Stimulated activated CD4-positive, alpha-beta T cell treated with anti-CD3 and anti-CD28 coated beads, Interleukin-15, amount 100 ng/mL, for 1 hour (primary cell): ENCODE data around the gene CA12.
A peak's percentile ranks its signal among the peaks of the same experiment; 100 is the strongest.

Source experiments
- DNase-seq, 2 donors: peaks; one replicate each; pipeline ENCODE4 v3.0.0-alpha.2; 2020; ENCODE audit warnings: low read depth in 1 of 2, low spot score in 1 of 2

Gene CA12

GRCh38 chr15:63312286-63312685 lies 69.4 kb downstream of the CA12 start:
- DNase-seq, result no peak

GRCh38 chr15:63310646-63311045 lies 71.0 kb downstream of the CA12 start:
- DNase-seq, result no peak

- DNase-seq, result no peak
Observed at GRCh38 chr15:63308947-63309346, 72.7 kb downstream of the CA12 start.

- DNase-seq, result no peak
Observed at GRCh38 chr15:63308491-63308890, 73.2 kb downstream of the CA12 start.

- no peak for DNase-seq
Observed at GRCh38 chr15:63306492-63307073, 75.1 kb downstream of the CA12 start.

- no peak for DNase-seq
Observed at GRCh38 chr15:63305260-63305659, 76.4 kb downstream of the CA12 start.

- no peak for DNase-seq
Observed at GRCh38 chr15:63301088-63301487, 80.6 kb downstream of the CA12 start.

GRCh38 chr15:63299943-63300575 lies 81.6 kb downstream of the CA12 start:
- DNase-seq, result no peak

GRCh38 chr15:63296195-63296594 lies 85.5 kb downstream of the CA12 start:
- DNase-seq, result no peak

GRCh38 chr15:63295341-63295740 lies 86.3 kb downstream of the CA12 start:
- no peak for DNase-seq

- DNase-seq, result no peak
Observed at GRCh38 chr15:63294359-63294758, 87.3 kb downstream of the CA12 start.

- DNase-seq, result no peak
Observed at GRCh38 chr15:63292771-63293170, 88.9 kb downstream of the CA12 start.

- DNase-seq, result no peak
Observed at GRCh38 chr15:63292241-63292640, 89.4 kb downstream of the CA12 start.

GRCh38 chr15:63291507-63291906 lies 90.1 kb downstream of the CA12 start:
- no peak for DNase-seq

- DNase-seq, result no peak
Observed at GRCh38 chr15:63288778-63289378, 92.8 kb downstream of the CA12 start.

GRCh38 chr15:63288342-63288741 lies 93.3 kb downstream of the CA12 start:
- DNase-seq, result no peak

- no peak for DNase-seq
Observed at GRCh38 chr15:63287109-63287508, 94.5 kb downstream of the CA12 start.

- no peak for DNase-seq
Observed at GRCh38 chr15:63284335-63284734, 97.3 kb downstream of the CA12 start.

GRCh38 chr15:63283126-63283525 lies 98.5 kb downstream of the CA12 start:
- no peak for DNase-seq

GRCh38 chr15:63277893-63278456 lies 103.7 kb downstream of the CA12 start:
- no peak for DNase-seq

- peak; percentile 63 to 69 for DNase-seq
Observed at GRCh38 chr15:63277038-63277892, 104.4 kb downstream of the CA12 start, which contains the start of gene APH1B. Gene APH1B (plus strand): TSS chr15:63277605. CDS start chr15:63277624, 19 bp downstream.
